Adipocyte (in vitro differentiated cells): ENCODE measurements around the gene LCN1.

ENCODE experiments used
- DNase-seq: peaks from one replicate; pipeline ENCODE4 v3.0.0-alpha.2; 2015; ENCODE audit warnings: low read depth
- H3K27me3 ChIP-seq: replicated peaks from 2 replicates; pipeline ENCODE4 v1.7.0; 2013; ENCODE audit warnings: mild to moderate bottlenecking, low read length, moderate library complexity; ENCODE audit not compliant: control insufficient read depth, insufficient read depth
- H3K36me3 ChIP-seq: 2 replicates; pipeline ENCODE4 v1.7.0; 2013; ENCODE audit warnings: low read length, mild to moderate bottlenecking, moderate library complexity; ENCODE audit not compliant: control insufficient read depth, insufficient read depth, severe bottlenecking
- H3K4me1 ChIP-seq: 2 replicates; pipeline ENCODE4 v1.7.0; 2013; ENCODE audit warnings: mild to moderate bottlenecking, low read length, moderate library complexity; ENCODE audit not compliant: control insufficient read depth, insufficient read depth
- H3K4me3 ChIP-seq: 2 replicates; pipeline ENCODE4 v1.7.0; 2013; ENCODE audit warnings: mild to moderate bottlenecking, low read length, moderate library complexity
- H3K9ac ChIP-seq: 2 replicates; pipeline ENCODE4 v1.7.0; 2013; ENCODE audit warnings: mild to moderate bottlenecking, low read length, moderate library complexity
- H3K9me3 ChIP-seq: 2 replicates; pipeline ENCODE4 v1.7.0; 2013; ENCODE audit warnings: mild to moderate bottlenecking, low read length, moderate library complexity; ENCODE audit not compliant: control insufficient read depth

LCN1 gene

GRCh38 chr9:135520916-135521607 lies at the start of gene LCN1:
TSS of gene LCN1 (plus strand) at chr9:135521440. CDS start at chr9:135521498, 58 bp downstream.
- Histone ChIP-seq H3K9me3 (no peaks in the 10 kb centered on the region), H3K4me3 (no peak within 1 kb of the TSS)
- no peak for DNase-seq

GRCh38 chr9:135471791-135472640 lies 49.2 kb upstream of the LCN1 start:
- Histone ChIP-seq H3K9ac (no peak overlapping the region), H3K9me3 (no peaks in the 10 kb centered on the region), H3K27me3 (peaks cover 5% of the 10 kb centered on the region), H3K4me1 (peaks cover 18% of the 10 kb centered on the region), H3K4me3 (no peak overlapping the region), H3K36me3 (no peaks in the 10 kb centered on the region)
- DNase-seq, result no peak

More at GRCh38 chr9:135520916-135521607, at the start of gene LCN1:
- Histone ChIP-seq H3K27me3 (peaks cover 38% of the 10 kb centered on the region), H3K9ac (no peak within 1 kb of the TSS), H3K4me1 (peaks cover 4% of the 10 kb centered on the region), H3K36me3 (no peaks in the 10 kb centered on the region)

GRCh38 chr9:135473972-135474543 lies 47.2 kb upstream of the LCN1 start:
- Histone ChIP-seq H3K9me3 (no peaks in the 10 kb centered on the region), H3K4me3 (no peak overlapping the region), H3K36me3 (no peaks in the 10 kb centered on the region), H3K4me1 (peaks cover 19% of the 10 kb centered on the region), H3K9ac (no peak overlapping the region), H3K27me3 (peaks cover 5% of the 10 kb centered on the region)
- no peak for DNase-seq

- H3K4me1 ChIP-seq, result peaks cover 14% of the 10 kb centered on the region
- H3K36me3 ChIP-seq, result no peaks in the 10 kb centered on the region
- peaks cover 5% of the 10 kb centered on the region for H3K27me3 ChIP-seq
- H3K9me3 ChIP-seq, result no peaks in the 10 kb centered on the region
- H3K4me3 ChIP-seq, result no peak overlapping the region
- peak; percentile 23 for DNase-seq
- no peak overlapping the region for H3K9ac ChIP-seq
Measured at GRCh38 chr9:135474915-135475314, 46.3 kb upstream of the LCN1 start.

- no peaks in the 10 kb centered on the region for H3K36me3 ChIP-seq
- H3K4me1 ChIP-seq, result peaks cover 18% of the 10 kb centered on the region
- no peak overlapping the region for H3K4me3 ChIP-seq
- no peak overlapping the region for H3K9ac ChIP-seq
- no peaks in the 10 kb centered on the region for H3K9me3 ChIP-seq
- DNase-seq, result peak; percentile 54
- peaks cover 5% of the 10 kb centered on the region for H3K27me3 ChIP-seq
Measured at GRCh38 chr9:135476561-135477355, 44.5 kb upstream of the LCN1 start.

- Histone ChIP-seq H3K4me1 (peaks cover 18% of the 10 kb centered on the region), H3K4me3 (no peak overlapping the region), H3K27me3 (no peaks in the 10 kb centered on the region), H3K9me3 (no peaks in the 10 kb centered on the region), H3K9ac (no peak overlapping the region), H3K36me3 (no peaks in the 10 kb centered on the region)
- peak; percentile 12 for DNase-seq
Measured at GRCh38 chr9:135478191-135478590, 43.0 kb upstream of the LCN1 start.

- Histone ChIP-seq H3K9ac (peak overlapping the region; percentile 63), H3K9me3 (no peaks in the 10 kb centered on the region), H3K27me3 (no peaks in the 10 kb centered on the region), H3K36me3 (peaks cover 3% of the 10 kb centered on the region), H3K4me3 (peak overlapping the region; percentile 76), H3K4me1 (peaks cover 18% of the 10 kb centered on the region)
- DNase-seq, result peak; percentile 55
Measured at GRCh38 chr9:135478829-135479468, 42.3 kb upstream of the LCN1 start.

- Histone ChIP-seq H3K9me3 (no peaks in the 10 kb centered on the region), H3K36me3 (peaks cover 9% of the 10 kb centered on the region)
- peak; percentile 45 for DNase-seq
Measured at GRCh38 chr9:135479469-135480052, 41.7 kb upstream of the LCN1 start, which contains the start of gene PPP1R26. TSS of gene PPP1R26 (plus strand) at chr9:135479782. CDS start at chr9:135484511, 4,729 bp downstream.

GRCh38 chr9:135480071-135480939 lies 40.9 kb upstream of the LCN1 start:
- H3K4me1 ChIP-seq, result peaks cover 18% of the 10 kb centered on the region
- peaks cover 17% of the 10 kb centered on the region for H3K36me3 ChIP-seq
- DNase-seq, result peak; percentile 63
- H3K27me3 ChIP-seq, result no peaks in the 10 kb centered on the region
- peak overlapping the region; percentile 92 for H3K4me3 ChIP-seq
- H3K9me3 ChIP-seq, result no peaks in the 10 kb centered on the region
- H3K9ac ChIP-seq, result peak overlapping the region; percentile 89

More at GRCh38 chr9:135479469-135480052, 41.7 kb upstream of the LCN1 start, which contains the start of gene PPP1R26:
- H3K9ac ChIP-seq, result peak within 1 kb of the TSS; percentile 89
- H3K27me3 ChIP-seq, result no peaks in the 10 kb centered on the region
- H3K4me3 ChIP-seq, result peak within 1 kb of the TSS; percentile 92
- peaks cover 18% of the 10 kb centered on the region for H3K4me1 ChIP-seq
